Activated T-cell treated with anti-CD3 and anti-CD28 coated beads, Interleukin-2, amount 50 U/mL, for 24 hours (primary cell): ENCODE measurements around the gene NPHP4.

ENCODE experiments used
- DNase-seq: peaks from one replicate; pipeline ENCODE4 v3.0.0-alpha.2; 2020
- H3K27ac Mint-ChIP-seq: 2 replicates; pipeline ENCODE4 v1.8.0; 2020; ENCODE audit warnings: mild to moderate bottlenecking, mixed read lengths
- H3K27me3 Mint-ChIP-seq: 2 replicates; pipeline ENCODE4 v1.8.0; 2020; ENCODE audit warnings: mixed read lengths
- H3K36me3 Mint-ChIP-seq: 2 replicates; pipeline ENCODE4 v1.8.0; 2020; ENCODE audit warnings: low read depth, mixed read lengths
- H3K4me1 Mint-ChIP-seq: 2 replicates; pipeline ENCODE4 v1.8.0; 2020; ENCODE audit warnings: low read depth, mixed read lengths
- H3K4me3 Mint-ChIP-seq: 2 replicates; pipeline ENCODE4 v1.8.0; 2020; ENCODE audit warnings: mild to moderate bottlenecking, moderate library complexity, mixed read lengths
- H3K9me3 Mint-ChIP-seq: 2 replicates; pipeline ENCODE4 v1.8.0; 2020; ENCODE audit warnings: mixed read lengths

NPHP4 gene

DNA sequence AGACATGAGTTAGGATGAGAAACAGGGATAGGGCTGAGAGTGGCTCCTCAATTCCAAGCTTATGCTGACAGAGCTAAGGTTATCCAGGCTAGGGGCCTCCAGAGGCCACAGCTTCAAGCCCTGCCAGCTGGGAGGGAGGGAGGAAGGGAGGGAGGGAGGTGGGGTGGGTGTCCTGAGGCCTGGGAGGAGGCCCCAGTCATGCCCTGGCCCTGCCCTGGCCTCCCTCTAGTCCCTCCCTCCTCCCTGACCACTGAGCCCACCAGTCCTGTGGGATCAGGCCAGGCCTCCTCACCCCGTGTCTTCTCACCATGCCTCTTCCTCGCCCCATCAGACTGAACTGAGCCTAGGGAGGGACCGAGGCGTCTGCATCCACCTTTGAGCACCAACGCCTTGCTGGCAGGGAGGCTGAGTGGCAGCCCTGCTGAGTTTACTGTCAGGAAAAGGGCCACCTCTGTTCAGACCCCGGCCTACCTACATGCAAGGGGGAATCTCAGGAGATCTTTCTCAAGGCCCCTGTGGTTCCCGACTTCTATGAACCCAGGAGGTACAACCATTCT, 116.1 kb downstream of the NPHP4 start:
- no peaks in the 10 kb centered on the region for H3K9me3 Mint-ChIP-seq
- no peak for DNase-seq
- H3K36me3 Mint-ChIP-seq: peaks cover 55% of the 10 kb centered on the region
- H3K4me3 Mint-ChIP-seq: no peak overlapping the region
- H3K4me1 Mint-ChIP-seq: no peaks in the 10 kb centered on the region
- no peak overlapping the region for H3K27ac Mint-ChIP-seq
- H3K27me3 Mint-ChIP-seq: no peaks in the 10 kb centered on the region

DNA sequence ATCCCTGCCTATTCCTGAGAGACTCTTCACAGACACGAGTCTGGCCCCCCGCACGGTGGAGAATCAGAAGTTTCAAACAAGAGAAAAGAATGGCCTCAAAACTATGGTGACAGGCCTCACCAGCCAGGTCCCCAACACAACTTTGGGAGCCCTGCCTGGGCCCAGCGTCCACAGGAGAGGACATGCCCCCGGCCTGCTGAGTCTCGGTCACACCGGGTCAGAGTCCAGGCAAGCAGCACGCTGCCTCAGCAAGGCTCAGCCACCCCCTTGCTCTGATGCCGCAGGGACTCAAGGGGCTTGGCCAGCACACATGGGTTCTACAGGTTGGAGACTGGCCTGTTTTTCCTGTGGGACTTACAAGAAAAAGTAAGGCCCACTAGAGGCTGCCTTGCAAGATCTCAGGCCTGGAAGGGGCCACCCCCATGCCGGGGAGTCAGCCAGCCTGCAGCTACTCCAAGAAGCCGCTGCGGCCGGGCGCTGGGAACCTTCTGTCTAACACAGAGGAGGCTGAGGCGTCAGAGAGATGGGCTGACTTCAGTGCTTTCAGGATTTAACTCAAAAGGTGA, 116.8 kb downstream of the NPHP4 start:
- no peak for DNase-seq
- H3K4me3 Mint-ChIP-seq: no peak overlapping the region
- no peak overlapping the region for H3K27ac Mint-ChIP-seq
- no peaks in the 10 kb centered on the region for H3K4me1 Mint-ChIP-seq
- peaks cover 56% of the 10 kb centered on the region for H3K36me3 Mint-ChIP-seq
- no peaks in the 10 kb centered on the region for H3K27me3 Mint-ChIP-seq
- H3K9me3 Mint-ChIP-seq: no peaks in the 10 kb centered on the region

- no peak overlapping the region for H3K27ac Mint-ChIP-seq
- DNase-seq: no peak
- no peaks in the 10 kb centered on the region for H3K4me1 Mint-ChIP-seq
- peaks cover 50% of the 10 kb centered on the region for H3K36me3 Mint-ChIP-seq
- H3K9me3 Mint-ChIP-seq: no peaks in the 10 kb centered on the region
- no peak overlapping the region for H3K4me3 Mint-ChIP-seq
- no peaks in the 10 kb centered on the region for H3K27me3 Mint-ChIP-seq
Measured at GRCh38 chr1:5874416-5875110, 117.7 kb downstream of the NPHP4 start.

DNA sequence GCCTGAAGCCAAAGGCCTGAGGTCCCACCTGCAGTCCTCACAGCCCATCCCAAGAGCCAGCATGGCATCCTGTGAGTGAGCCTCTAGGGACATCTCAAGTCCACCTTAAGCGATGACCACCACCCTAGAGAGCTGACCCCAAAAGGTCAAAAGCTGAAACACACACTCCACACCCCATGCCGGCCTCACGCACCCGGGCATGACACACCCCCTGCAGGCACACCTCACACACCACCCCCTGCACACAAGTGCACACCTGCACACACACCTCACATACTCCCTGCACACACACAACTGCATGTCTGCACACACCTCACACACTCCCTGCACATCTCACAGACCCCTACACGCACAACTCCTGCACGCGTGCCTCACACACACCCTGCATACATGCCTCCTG, 118.7 kb downstream of the NPHP4 start:
- peaks cover 6% of the 10 kb centered on the region for H3K9me3 Mint-ChIP-seq
- H3K27me3 Mint-ChIP-seq: no peaks in the 10 kb centered on the region
- no peak for DNase-seq
- no peaks in the 10 kb centered on the region for H3K4me1 Mint-ChIP-seq
- no peak overlapping the region for H3K4me3 Mint-ChIP-seq
- no peak overlapping the region for H3K27ac Mint-ChIP-seq
- H3K36me3 Mint-ChIP-seq: peaks cover 42% of the 10 kb centered on the region

DNA sequence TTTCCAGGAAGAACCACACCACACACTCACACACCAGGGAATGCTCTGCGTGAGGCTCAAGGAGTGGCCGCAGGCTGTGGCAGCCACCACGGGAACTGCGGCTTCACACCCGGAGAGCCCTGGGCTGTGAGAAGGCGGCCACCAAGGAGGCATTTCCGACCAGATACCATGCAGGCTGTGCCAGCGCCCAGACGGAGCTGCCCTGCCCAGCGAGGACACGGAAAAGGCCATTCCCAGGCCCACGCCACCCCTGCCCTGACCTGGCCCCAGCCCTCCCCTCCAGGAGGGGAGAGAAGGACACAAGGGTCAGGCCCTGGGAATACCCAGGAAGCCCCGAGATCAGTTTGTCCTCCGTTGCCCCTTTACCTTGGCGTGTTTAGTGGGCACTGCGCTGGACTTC, 119.3 kb downstream of the NPHP4 start:
- Mint-ChIP-seq H3K27ac (no peak overlapping the region), H3K4me3 (no peak overlapping the region), H3K9me3 (peaks cover 9% of the 10 kb centered on the region), H3K4me1 (no peaks in the 10 kb centered on the region), H3K27me3 (no peaks in the 10 kb centered on the region), H3K36me3 (peaks cover 42% of the 10 kb centered on the region)
- no peak for DNase-seq

DNA sequence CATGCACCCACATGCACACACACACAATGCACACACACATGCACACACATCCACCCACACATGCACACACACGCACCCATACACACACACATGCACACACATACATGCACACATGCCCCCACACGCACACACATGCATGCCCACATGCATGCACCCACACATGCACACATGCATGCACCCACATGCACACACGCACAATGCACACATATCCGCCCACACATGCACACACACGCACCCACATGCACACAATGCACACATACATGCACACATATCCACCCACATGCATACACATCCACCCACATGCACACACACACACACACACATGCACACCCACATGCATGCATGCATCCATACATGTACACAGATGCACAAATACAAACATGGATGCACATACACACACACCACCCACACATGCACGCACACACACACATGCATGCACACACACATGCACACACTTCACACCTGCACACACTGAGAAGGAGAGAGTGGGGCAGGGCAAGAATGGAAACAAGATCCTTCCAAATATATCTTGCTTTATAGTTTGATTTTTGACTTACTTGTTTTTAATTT, 123.2 kb downstream of the NPHP4 start:
- no peak for DNase-seq
- no peaks in the 10 kb centered on the region for H3K27me3 Mint-ChIP-seq
- H3K4me1 Mint-ChIP-seq: no peaks in the 10 kb centered on the region
- H3K9me3 Mint-ChIP-seq: peaks cover 9% of the 10 kb centered on the region
- no peak overlapping the region for H3K27ac Mint-ChIP-seq
- H3K4me3 Mint-ChIP-seq: no peak overlapping the region
- peaks cover 31% of the 10 kb centered on the region for H3K36me3 Mint-ChIP-seq

DNA sequence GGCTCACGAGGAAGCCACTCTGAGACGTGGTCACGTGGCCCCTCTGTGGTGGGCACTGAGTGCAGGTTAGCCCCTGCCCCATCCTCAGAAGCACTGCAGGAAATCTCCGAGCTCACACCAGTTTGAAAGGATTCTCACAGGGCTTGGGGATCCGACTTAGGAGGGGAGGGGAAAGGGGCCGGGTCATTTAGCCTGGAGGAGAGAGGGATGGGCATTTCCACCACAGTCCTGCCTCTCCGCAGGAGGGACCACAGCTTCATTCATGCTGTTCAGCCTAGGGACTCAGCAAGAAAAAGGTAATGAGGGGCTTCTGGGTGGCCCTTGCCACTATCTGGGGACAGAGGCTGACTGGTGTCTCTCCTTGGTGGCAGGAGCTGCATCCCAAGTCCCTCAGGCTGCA, 126.5 kb downstream of the NPHP4 start:
- Mint-ChIP-seq H3K36me3 (peaks cover 11% of the 10 kb centered on the region), H3K4me3 (no peak overlapping the region), H3K4me1 (no peaks in the 10 kb centered on the region), H3K9me3 (peaks cover 9% of the 10 kb centered on the region), H3K27ac (no peak overlapping the region), H3K27me3 (no peaks in the 10 kb centered on the region)
- no peak for DNase-seq

DNA sequence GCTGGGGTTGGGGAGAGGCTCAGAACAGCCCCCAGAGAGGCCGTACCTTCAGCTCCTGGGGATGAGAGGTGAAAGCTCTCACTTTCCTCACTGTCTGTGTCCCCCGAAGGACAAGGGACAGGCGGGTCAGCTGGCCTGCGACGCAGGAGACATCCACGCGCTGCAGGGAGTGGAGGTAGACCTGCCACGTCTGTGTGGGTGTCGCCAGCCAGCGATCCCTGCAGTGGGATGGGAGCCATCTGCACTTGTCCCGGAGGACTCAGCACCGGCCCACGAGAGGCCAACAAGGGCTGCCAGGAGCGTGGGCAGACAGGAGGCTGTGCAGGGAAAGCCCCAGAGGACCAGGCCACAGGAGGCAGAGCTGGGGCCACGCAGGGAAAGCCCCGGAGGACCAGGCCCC, 127.2 kb downstream of the NPHP4 start:
- Mint-ChIP-seq H3K9me3 (peaks cover 9% of the 10 kb centered on the region), H3K27ac (no peak overlapping the region), H3K4me1 (no peaks in the 10 kb centered on the region), H3K27me3 (no peaks in the 10 kb centered on the region), H3K4me3 (no peak overlapping the region), H3K36me3 (peaks cover 11% of the 10 kb centered on the region)
- DNase-seq: no peak

DNA sequence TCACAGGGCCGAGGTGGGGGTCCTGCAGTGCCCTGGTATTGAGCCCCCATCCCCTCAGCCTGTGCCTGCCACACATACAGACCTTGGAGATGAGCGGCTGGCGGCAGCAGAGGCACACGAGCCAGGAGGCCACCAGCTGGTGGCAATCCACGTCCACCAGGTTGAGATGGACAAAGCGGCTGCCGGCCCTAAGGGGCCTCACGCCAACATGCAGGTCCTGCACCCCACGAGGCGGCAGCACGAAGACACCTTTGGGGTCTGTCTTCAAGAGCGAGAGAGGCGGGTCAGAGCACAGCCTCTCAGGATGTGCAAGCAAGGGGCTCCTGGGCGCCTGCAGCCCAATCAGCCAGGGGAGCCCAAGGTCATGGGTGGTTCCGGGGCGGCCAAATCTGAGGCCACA, 128.0 kb downstream of the NPHP4 start:
- no peak for DNase-seq
- H3K4me3 Mint-ChIP-seq: no peak overlapping the region
- H3K4me1 Mint-ChIP-seq: no peaks in the 10 kb centered on the region
- H3K27ac Mint-ChIP-seq: no peak overlapping the region
- no peaks in the 10 kb centered on the region for H3K27me3 Mint-ChIP-seq
- H3K9me3 Mint-ChIP-seq: peaks cover 9% of the 10 kb centered on the region
- H3K36me3 Mint-ChIP-seq: peaks cover 11% of the 10 kb centered on the region

DNA sequence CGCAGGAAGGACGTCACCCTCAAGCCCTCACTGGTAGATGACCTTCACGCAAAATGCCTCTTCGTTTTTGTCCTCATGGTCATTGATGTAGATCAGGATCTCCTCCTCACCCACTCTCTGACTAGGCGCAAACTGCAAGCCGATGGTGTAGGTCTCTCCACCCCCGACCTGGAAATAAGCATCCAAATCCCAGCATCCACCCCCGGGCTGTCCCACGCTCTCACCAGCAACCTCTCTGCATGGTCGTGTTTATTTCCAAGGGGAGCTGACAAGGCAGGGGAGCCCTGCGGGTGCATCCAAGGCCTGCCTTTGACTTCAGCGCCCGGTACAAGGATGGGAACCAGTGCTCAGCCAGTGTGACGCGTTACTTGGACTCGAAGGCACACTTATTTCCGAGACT, 129.0 kb downstream of the NPHP4 start:
- H3K4me1 Mint-ChIP-seq: no peaks in the 10 kb centered on the region
- H3K36me3 Mint-ChIP-seq: peaks cover 11% of the 10 kb centered on the region
- H3K27me3 Mint-ChIP-seq: no peaks in the 10 kb centered on the region
- DNase-seq: no peak
- H3K4me3 Mint-ChIP-seq: no peak overlapping the region
- no peak overlapping the region for H3K27ac Mint-ChIP-seq
- no peaks in the 10 kb centered on the region for H3K9me3 Mint-ChIP-seq

- no peaks in the 10 kb centered on the region for H3K9me3 Mint-ChIP-seq
- no peak overlapping the region for H3K4me3 Mint-ChIP-seq
- no peaks in the 10 kb centered on the region for H3K27me3 Mint-ChIP-seq
Measured at GRCh38 chr1:5861871-5862825, 130.1 kb downstream of the NPHP4 start.

DNA sequence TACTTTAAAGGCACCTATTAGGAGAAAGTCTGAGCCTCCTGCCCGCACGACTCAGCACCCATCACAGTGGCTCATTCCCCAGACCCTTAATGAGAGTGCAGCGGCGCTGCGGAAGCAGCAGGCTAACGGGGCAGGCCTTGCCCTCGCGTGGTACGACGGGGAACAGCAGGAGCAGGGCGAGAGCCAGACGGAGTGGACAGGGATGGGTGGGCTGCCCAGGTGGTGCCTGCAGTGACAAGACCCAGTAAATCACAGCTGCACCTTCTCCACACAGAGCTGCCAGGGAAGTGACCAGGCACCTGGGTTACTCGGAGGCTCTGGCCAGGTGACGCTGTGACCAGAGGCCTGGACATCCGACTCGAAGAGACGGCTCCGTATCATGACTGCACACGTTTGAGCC, 131.9 kb downstream of the NPHP4 start:
- no peak for DNase-seq
- Mint-ChIP-seq H3K4me3 (no peak overlapping the region), H3K27ac (no peak overlapping the region), H3K9me3 (no peaks in the 10 kb centered on the region), H3K36me3 (peaks cover 6% of the 10 kb centered on the region), H3K27me3 (no peaks in the 10 kb centered on the region), H3K4me1 (no peaks in the 10 kb centered on the region)

More at GRCh38 chr1:5861871-5862825, 130.1 kb downstream of the NPHP4 start:
- H3K4me1 Mint-ChIP-seq: no peaks in the 10 kb centered on the region
- no peak overlapping the region for H3K27ac Mint-ChIP-seq
- H3K36me3 Mint-ChIP-seq: peaks cover 8% of the 10 kb centered on the region
- no peak for DNase-seq

DNA sequence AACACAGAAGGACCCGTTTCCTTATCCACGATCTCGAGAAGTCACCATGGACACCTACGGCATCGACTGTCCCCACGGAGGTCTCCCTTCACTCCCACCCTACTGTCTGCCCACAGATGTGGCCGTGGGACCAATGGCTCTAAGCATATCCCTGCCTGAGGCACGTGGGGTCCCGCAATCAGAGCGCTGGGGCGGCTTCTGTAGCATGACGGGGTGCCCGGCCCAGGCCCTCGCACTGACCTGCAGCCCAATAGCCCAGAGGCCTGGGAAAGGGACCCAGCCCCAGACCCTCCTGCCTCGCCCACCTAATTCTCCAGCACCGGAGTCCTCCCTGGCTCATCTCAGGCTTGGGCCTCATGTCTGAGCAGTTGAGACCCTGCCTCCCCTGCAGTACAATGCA, 132.5 kb downstream of the NPHP4 start:
- no peaks in the 10 kb centered on the region for H3K27me3 Mint-ChIP-seq
- no peak for DNase-seq
- no peak overlapping the region for H3K4me3 Mint-ChIP-seq
- H3K27ac Mint-ChIP-seq: no peak overlapping the region
- no peaks in the 10 kb centered on the region for H3K4me1 Mint-ChIP-seq
- H3K36me3 Mint-ChIP-seq: peaks cover 6% of the 10 kb centered on the region
- no peaks in the 10 kb centered on the region for H3K9me3 Mint-ChIP-seq

DNA sequence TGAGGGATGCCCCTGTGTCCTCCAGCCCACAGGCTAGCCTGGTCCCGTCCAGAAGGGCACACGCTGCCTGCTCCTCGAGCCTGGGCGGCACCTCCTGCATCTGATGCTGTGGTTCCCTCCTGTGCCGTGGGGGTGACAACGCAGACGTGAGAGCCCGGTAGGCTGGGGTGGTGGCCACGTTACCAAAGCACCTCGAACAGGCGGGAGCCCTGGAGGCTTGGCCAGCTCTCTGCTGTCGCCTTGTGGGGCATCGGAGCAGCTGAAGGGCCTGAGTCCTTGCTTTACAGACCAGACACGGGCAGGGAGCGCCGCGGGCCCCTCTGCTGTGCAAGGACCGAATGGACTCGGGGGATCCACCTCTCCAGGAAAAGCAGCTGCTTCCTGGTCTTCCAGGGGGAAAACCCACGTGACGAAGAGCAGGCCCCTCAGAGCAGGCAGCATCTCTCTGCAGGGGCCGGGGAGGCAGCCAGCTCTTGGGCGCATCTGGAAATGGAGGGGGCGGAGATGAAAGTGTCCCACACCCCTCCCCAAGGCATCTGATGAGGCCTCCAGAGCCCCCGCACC, 133.3 kb downstream of the NPHP4 start:
- Mint-ChIP-seq H3K27ac (no peak overlapping the region), H3K36me3 (peaks cover 4% of the 10 kb centered on the region), H3K4me1 (no peaks in the 10 kb centered on the region), H3K9me3 (no peaks in the 10 kb centered on the region), H3K4me3 (no peak overlapping the region), H3K27me3 (no peaks in the 10 kb centered on the region)
- no peak for DNase-seq
